ENCODE measurements around the gene IL1B.

Gene IL1B

DNA sequence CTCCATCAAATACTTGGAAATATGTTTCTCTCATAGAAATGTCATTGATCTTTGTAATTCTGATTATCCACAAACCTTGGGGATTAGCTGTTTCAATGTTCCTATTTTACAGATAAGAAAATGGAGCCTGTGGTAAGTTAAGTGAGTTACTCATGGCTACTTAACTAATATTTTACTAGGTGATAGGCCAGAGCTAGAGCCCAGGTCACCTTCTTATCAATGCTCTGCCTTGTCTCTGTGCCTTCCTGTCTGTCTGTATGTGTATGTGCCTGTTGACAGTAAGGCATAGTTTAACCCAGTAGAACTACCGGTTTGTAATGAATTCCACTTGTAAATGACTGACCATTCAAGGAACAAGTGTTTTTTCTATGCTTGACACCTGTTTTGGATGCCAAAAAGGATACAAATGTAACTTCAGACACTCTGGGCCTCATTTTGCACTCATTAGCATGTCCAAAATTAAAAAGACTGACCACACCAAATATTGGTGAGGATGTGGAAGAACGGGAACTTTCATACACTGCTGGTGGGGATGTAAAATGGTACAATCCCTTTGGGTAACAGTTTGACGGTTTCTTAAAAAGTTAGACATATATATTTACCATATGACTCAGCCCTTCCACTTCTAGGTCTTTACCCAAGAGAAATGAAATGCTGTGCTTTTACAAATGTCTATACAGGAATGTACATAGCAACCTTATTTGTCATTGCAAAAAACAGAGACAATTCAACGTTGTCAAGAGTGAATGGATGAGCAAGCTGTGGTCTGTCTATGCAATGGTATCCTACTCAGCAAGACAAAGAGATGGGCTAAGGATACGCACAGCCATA is 32.7 kb downstream of the IL1B start:
- DNase-seq, result no peak

DNA sequence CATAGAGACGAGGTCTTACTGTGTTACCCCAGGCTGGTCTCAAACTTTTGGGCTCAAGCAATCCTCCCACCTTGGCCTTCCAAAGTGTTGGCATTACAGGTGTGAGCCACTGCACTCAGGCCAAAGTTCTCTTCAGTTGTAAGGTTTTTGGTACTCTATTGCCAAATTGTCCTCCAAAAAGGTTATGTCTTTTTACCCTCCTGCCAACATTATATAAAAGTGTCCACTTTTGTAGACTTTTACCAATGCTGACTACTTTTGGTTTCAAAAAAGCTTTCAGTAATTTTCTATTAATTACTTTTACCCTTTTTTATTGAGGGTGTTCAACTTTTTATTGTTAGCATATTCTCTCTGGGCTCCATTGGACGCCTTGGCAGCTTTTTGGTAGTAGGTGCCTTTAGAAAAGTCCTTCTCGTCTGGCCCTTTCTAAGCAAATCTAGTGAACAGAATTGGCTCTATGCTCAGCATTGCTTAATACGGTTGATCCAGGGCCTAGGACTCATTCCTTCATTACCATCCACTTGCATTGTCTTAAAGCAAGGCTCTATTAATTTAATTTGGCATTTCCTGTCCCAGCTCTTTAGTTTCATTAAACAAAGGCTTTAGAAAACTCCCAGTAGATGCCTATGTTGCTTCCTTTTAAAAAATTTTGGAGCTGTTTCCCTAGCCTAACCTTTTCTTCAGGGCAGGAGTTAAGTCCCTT is 35.5 kb downstream of the IL1B start:
- no peak for DNase-seq

DNA sequence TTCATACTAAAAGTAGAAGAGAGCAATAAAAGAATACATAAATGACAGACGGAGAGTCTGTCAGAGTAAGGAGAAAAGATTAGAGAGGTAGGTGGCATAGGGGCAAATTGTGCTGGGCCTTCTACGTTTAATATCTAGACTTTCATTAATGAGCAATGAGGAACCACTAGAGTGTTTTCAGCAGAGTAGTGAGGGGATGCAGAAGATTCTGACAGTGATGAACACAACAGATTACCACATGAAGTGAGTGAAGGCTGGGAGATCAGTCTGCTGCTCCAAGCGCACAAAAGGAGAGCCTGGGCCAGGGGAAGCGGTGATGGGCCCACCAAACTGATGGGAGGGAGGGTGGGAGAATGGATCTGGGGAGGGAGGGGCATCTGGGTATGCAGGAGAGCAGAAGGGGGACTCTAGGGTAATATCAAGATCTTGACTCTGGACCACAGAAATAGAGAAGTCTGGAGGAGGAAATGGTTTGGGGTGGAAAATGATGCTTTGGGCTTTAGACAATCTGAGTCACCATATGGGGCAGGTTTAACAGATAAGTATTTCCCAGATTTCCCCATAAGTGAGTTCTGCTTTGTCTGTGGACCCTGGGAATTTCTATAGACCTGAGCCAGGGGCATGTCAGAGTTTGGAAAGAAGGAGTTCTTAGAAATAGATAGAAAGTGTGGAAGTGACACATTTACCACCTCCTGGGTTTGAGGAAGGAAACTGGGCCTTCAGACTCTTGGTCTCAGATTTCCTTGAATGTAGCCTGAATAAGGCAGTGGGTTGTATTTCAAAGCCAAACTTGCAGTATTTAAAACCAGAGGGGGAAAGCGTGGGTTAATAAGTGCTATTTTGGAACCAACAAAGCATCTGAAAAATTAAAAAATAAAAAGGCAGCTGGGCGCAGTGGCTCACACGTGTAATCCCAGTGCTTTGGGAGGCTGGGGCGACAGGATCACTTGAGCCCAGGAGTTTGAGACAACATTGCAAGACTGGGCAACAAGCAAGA is 37.3 kb downstream of the IL1B start:
- no peak for DNase-seq

DNA sequence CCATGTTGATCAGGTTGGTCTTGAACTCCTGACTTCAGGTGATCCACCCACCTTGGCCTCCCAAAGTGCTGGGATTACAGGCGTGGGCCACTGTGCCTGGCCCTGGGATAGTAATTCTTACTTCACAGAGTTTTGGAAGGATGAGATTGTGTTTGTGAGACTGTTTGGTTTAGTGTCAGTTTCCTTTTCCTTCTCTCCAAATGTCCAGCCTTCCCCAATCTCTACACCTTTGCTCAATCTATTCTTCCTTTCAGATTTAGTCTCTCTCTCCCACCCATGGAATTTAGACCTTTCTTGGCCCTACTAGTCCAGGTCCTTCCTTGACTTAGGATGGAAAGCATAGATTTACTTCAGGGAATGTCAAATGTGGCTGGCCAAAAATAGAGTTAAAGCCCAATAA is 40.1 kb downstream of the IL1B start:
- DNase-seq, result no peak

DNA sequence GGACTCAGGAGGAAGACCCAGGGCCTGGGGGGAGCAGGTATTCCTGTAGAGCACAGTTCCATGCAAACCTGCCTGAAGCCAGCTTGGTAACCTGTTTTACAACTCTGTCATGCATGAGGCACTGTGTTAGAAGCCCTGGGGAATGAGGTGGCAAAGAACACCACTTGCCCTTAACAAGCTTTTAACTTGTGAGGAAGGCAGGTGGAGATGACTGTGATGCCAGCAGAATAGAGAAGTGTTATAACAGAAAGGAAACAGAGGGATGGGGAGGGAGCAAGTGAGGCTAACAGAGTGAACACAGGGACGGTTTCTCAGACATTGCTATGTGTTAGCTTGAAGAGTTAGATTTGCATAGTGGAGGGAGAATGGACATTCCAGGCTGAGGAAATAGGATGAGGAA is 40.8 kb downstream of the IL1B start:
- DNase-seq, result peak; percentile 75

DNA sequence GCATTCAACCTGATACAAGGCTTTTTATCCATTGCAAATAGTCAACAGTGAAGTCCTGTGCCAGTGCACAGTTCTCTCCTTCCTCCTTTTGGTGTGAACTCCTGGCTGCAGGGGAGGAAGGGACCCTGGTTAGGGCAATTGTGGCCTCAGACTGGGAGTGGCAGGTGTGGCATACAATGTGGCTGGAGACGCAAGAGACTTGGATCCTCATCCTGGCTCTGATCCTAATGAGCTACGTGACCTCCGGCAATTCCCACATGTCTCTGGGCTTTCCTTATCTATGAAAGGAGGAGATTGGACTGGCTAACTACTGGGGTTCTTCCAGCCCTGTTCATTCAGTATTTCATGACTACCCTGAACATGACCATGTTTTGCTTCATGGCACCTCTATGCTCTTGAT is 41.7 kb downstream of the IL1B start:
- DNase-seq, result no peak

DNA sequence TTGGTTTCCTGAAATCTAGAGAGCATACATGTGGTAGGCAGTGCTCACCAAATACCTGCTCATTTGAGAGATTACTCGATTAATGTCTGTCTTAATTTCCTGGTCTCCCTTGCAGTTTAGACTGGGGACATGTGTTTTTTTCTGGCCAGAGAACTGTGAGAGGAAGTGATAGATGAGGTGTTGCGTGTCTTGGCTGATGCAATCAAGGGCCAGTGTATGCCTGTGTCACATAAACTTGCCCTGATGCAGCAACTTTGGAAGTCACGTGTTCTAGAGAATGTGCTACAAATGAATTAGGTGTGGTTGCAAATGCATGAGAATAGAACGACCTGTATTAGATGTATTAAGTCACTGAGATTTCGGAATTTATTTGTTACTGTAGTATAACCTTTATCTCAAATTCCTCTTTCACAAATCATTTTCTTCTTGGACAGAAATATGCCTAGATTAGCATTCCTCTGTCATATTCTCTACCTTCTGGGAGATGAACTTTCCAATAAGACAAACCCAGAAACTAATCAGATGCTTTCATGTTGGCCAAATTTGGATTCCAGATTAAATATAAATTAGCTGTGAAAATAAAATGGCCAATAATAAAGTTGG is 42.3 kb downstream of the IL1B start:
- no peak for DNase-seq

DNA sequence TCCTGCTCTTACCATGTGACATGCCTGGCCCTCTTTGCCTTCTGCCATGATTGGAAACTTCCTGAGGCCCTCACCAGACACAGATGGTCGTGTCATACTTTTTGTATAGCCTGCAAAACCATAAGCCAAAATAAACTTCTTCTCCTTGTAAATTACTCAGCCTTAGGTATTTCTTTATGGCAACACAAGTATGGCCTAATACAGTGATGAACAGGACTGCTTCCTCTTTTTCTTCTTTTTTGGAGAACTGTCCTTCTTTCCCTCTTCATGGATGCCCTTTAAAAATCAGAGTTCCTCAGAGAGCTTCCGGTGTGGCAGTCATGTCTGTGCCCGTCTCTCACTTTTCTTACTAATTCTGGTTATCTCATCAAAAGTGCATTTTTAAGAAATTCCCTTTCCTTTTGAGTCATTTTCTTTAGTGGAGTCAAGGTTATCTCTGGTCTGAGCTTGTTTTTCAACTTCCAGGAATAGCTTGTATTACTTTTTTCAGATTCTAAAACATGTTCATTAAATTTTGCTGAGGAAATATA is 43.1 kb downstream of the IL1B start:
- no peak for DNase-seq

DNA sequence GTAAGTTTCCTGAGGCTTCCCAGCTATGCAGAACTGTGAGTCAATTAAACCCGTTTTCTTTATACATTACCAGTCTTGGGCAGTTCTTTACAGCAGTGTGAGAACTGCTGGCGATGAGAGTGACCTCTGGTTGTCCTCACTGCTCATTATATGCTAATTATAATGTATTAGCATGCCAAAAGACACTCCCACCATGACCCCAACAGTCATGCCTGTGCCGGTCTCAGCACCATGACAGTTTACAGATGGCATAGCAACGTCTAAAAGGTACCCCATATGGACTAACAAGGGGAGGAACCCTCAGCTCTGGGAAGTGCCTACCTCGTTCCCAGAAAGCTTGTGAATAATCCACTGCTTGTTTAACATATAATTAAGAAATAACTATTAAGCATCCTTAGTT is 44.2 kb downstream of the IL1B start:
- DNase-seq, result no peak

DNA sequence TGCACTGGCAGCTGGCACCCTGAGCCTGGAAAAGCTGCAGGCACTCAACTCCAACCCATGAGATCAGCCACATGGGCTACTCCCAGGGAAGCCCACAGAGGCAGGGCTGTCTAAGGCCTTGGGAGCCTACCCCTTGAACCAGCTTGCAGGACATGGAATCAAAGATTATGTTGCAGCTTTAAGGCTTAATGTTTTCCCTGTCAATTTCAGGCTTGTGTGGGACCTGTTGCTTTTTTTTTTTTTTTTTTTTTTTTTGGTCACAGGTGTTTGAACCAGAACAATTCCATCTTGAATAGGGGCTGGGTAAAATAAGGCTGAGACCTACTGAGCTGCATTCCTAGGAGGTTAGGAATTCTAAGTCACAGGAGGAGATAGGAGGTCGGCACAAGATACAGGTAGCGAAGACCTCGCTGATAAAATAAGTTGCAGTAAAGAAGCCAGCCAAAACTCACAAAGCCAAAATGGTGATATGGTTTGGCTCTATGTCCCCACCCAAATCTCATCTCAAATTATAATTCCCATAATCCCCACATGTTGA is 44.8 kb downstream of the IL1B start:
- no peak for DNase-seq

DNA sequence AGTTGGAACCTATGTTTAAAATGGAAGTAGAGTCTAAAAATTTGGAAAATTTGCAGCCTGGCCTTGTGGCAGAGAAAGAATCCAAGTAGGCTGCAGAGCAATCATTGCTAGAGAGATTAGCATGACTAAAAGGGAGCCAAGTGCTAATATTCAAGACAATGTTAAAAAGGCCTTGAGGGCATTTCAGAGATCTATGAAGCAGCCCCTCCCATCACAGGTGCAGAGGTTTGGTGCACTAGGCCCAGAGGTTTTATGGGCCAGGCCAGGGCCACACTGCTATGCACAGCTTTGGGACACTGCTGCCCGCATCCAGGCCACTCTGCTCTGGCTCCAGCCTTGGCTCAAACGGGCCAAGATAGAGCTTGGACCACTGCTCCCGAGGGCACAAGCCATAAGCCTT is 45.6 kb downstream of the IL1B start:
- no peak for DNase-seq

DNA sequence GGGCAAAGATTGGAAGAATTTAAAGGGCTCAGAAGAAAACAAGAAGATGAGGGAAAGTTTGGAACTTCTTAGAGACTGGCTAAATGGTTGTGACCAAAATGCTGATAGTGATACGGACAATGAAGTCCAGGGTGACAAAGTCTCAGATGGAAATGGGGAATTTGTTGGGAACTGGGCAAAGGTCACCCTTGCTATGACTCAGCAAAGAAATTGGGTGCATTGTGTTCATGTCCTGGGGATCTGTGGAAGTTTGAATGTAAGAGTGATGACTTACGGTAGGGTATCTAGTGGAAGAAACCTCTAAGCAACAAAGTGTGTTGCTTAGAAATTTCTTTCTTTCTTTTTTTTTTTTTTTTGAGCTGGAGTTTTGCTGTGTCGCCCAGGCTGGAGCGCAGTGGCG is 46.3 kb downstream of the IL1B start:
- no peak for DNase-seq

DNA sequence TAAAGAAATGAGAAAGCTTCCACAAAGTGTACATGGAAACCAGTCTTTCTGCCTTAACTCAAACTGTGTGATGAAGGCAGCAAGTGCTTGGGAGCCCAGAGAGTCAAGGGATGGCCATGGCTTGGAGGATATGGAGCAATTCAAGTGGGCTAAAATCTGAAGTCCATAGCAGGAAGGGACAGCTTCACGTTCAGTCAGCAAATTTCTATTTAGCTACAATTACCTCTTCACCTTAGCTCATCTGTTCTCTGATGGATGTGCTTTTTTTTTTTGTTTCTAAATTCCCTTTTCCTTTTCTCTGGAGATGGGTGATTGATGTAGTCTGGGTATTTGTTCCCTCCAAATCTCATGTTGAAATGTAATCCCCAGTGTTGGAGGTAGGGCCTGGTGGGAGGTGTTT is 47.4 kb downstream of the IL1B start:
- DNase-seq, result no peak

DNA sequence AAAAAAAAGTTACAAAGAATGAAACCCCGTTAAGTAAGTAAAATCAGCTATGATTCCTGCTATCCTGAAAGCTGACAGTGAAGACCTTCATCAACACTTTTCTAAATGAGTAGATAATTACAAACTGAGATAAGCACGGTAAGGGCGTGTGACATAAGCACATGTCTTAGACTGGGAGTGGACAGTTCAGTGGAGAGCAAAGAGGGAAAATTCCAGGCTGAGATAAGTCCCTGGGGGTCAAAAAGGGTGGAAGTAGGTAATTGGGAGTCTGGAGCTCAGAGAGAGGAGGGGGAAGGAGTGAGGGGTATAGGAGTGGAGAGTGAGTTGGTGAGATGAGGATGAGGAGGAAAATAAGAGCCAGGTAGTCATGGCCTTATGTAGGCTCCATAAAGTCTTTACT is 47.9 kb downstream of the IL1B start:
- DNase-seq, result no peak

DNA sequence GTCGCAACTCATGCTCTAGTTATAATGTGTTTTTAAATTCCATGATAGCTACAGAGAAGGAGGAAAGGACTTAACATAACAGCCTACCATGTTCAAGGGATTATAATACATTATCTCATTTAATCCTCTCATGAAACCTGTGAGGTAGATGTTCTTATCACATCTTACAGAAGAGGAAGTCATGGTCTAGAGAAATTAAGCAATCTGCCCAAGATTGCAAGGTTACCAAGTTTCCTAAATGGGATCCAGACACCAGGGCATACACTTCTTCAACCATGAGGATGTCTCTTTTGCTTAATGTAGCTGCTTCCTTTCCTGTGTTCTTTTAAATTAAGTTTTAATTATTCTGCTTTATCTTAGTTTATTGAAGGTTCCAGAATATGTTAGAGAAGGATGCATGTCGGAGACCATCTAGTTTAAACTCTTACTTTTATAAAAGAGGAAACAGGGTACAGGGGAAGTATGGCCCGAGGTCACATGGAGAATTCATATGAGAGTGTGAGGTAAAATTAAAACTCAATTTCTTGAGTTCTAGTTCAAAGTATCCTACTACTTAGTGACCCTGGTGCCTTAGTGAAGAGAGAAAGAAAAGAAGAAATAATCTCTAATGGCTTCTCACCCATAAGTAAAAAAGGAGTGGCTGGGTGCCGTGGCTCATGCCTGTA is 48.7 kb downstream of the IL1B start:
- DNase-seq, result no peak

DNA sequence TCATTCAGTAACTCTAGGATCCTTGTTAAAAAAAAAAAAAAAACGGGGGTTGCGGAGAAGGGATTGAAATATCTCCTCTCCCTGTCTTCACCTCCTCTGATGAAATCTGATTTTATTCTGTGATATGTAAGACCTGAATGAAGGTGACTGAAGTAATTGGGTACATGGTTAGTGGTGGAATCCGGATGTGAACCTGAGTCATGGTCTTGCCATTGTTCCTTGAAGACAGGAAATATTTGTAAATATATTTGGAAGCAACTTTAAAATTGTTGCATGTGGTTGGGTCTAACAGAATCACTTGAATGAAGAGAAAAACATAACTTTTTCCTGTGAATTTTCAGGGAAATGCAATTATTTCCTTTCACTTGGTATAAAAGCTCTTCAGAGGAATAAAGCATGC is 49.3 kb downstream of the IL1B start:
- no peak for DNase-seq

DNA sequence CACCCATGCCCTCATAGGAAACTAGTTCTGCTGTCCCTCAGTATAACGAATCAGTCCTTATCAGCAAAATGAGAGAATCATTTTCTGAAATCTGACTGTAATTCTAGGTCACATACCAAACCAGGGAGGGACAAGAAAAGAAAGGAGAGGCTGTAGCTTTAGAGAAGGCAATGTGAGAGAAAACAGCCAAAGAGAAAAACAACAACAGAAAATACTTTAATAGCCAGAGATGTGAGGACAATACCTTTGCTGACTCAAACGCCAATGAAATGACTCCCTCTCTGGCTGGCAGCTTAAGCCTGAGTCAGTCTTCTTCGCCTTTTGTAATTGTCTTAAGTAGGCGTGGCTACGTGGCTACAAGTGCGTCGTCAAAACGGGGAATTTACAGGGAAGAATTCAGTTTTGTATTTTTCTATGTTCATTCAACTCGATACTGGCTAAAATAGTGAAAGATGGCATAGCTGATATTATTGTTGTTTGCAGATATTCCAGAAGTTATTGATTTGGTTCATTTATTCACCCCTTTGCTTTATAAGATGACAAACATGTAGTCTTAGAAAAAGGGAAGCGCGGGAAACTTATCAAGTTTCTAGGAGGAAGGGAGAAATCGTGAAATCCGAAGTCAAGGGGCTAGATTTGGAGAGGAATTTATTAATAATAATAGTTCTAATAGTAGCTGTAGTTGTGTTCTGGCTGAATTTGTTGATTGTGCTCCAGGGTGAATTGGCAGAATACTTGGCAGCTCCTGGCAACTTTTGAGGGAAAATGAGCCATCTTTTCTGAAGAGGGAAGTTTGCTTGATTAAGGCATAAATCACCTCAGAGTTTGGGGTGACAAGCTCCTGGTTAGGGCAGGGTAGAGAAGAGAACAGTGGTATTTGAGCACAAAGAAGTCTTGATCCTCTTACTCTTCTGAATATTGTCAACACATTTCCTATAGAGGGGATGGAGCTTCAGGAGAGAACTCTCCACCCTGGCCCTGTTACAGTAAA is 52.1 kb downstream of the IL1B start, which contains the start of gene IL1A:
Gene IL1A (minus strand): TSS at position 295 of the 991 bp plus-strand sequence. CDS start 723 bp downstream, outside the sequence.
- no peak for DNase-seq

DNA sequence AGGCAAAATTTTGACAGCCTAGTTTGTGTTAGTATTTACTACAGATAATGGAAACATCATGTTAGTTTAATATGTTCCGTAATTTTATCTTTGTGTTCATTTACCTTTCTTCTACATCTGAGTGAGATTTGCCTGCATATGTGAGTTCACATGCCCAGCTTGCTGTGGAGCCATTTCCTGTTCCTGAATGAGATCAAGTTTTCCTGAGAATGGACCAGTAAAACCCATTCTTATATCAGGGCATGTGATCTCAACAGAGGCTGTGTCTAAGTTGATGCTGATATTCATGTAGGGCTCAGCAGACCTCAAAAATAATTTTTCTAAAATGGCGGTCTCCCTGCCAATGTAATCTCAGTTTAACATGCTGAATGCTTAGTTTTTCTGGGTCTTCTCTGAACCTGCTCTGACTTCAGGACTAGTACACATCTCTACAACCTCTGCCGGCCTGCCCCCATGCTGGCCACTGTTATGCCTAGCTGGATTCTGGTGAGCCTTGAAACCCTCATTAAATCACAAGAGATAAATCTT is 53.3 kb downstream of the IL1B start:
- DNase-seq, result no peak

DNA sequence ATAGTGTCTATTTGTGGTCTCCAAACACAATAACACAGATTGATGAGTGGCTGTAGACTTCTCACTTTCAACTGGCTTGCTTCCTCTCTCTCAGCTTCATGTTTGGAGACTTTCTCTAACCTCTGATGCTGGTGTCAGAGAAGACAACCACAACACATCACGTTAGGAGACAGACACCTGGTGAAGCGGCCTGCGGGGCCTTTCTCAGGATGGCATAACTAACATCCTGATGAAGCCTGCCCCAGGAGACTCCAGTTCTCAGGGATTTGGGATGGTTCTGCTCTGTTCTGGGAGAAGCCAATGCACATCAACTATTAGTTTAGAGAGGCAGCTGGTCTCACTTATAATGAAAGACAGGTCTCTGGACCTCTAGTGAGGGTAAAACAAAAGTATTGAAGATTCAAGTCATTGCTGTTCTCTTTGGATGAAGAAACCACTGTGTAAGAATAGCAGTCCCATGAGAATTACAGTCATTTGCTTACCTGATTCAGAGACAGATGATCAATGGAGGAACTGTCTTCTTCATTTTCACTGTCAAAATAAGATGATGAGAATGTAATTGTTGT is 54.3 kb downstream of the IL1B start:
- DNase-seq, result no peak
